ENCODE data around the gene INTS2. TPM values are rescaled to one million over a fixed set of nuclear protein-coding genes. Genes with fewer than 3 reads are reported as not detected.

INTS2 gene
- polyA plus RNA-seq, 1 donor (not counting 4 experiments of a cell fraction or from before 2014, with no cell fraction given): 10.4 TPM

DNA sequence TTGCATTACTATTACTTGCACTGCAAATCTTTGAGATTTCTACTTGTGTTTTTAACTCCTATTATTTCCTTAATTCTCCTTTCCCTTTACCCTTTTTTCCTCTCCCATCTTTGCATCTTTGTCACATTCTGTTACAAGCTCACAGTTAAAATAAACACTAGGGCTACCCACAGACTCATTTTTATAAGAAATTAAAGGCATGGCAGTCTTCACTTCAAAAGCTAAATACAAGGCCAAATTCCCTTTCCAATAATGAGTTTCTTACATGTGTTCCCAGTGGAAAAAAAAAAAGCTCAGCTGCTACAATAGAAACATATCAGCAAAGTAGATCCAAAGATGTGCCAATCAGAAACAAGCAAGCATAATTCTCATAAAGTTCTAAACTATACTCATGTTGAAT, 60.7 kb downstream of the INTS2 start:
- Histone ChIP-seq H3K27me3 (ENCODE audit: control insufficient read depth, extremely low read depth, insufficient read depth, low read length) (no peaks in the 10 kb centered on the region), H2AFZ (ENCODE audit: control insufficient read depth, low read length) (no peak overlapping the region), H3K79me2 (ENCODE audit: control insufficient read depth, insufficient read depth, low read length) (no peaks in the 10 kb centered on the region), H3K36me3 (ENCODE audit: control insufficient read depth in 2 of 2, extremely low read depth in 1 of 2, insufficient read depth in 2 of 2, low read length in 2 of 2) (peaks cover 2 to 5% of the 10 kb centered on the region in 2 experiments), H3K4me2 (ENCODE audit: control insufficient read depth, extremely low read depth, insufficient read depth, low read depth, low read length) (no peak overlapping the region), H3K27ac (ENCODE audit: control insufficient read depth, insufficient read depth, low read length) (no peak overlapping the region), H3K4me3 (ENCODE audit: control insufficient read depth in 2 of 3, extremely low read depth in 1 of 3, insufficient read depth in 2 of 3, low read depth in 1 of 3, low read length in 3 of 3) (no peak overlapping the region), H3K4me1 (ENCODE audit: control insufficient read depth, extremely low read depth, insufficient read depth, low read length) (peaks cover 2% of the 10 kb centered on the region), H3K9me3 (ENCODE audit: control insufficient read depth, low read depth, low read length) (no peaks in the 10 kb centered on the region), H3K9me1 (ENCODE audit: control insufficient read depth, extremely low read depth, insufficient read depth, low read length) (no peaks in the 10 kb centered on the region), H3K9ac (ENCODE audit: control insufficient read depth, extremely low read depth, insufficient read depth, low read length) (no peak overlapping the region), H4K20me1 (ENCODE audit: control insufficient read depth, extremely low read depth, insufficient read depth, low read length) (no peaks in the 10 kb centered on the region)
- FAIRE-seq (no peak), DNase-seq (ENCODE audit: low read depth, low spot score) (no peak)
- dilution Hi-C loops (cut with MboI; ENCODE audit: extremely low pct_ligation_motif_present, low sequenced_read_pairs): no loop called here
- TF ChIP-seq EZH2 (IDR thresholded peaks at IDR 0.05; ENCODE audit: low read length): no peak
- TF ChIP-seq, protein P1, sequence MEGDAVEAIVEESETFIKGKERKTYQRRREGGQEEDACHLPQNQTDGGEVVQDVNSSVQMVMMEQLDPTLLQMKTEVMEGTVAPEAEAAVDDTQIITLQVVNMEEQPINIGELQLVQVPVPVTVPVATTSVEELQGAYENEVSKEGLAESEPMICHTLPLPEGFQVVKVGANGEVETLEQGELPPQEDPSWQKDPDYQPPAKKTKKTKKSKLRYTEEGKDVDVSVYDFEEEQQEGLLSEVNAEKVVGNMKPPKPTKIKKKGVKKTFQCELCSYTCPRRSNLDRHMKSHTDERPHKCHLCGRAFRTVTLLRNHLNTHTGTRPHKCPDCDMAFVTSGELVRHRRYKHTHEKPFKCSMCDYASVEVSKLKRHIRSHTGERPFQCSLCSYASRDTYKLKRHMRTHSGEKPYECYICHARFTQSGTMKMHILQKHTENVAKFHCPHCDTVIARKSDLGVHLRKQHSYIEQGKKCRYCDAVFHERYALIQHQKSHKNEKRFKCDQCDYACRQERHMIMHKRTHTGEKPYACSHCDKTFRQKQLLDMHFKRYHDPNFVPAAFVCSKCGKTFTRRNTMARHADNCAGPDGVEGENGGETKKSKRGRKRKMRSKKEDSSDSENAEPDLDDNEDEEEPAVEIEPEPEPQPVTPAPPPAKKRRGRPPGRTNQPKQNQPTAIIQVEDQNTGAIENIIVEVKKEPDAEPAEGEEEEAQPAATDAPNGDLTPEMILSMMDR (optimal IDR thresholded peaks at IDR 0.05 in 1 of 3, IDR thresholded peaks at IDR 0.05 in 1 of 3, conservative IDR thresholded peaks at IDR 0.05 in 1 of 3; ENCODE audit: extremely low read depth in 1 of 3, insufficient read depth in 2 of 3, low read length in 3 of 3): no peak

DNA sequence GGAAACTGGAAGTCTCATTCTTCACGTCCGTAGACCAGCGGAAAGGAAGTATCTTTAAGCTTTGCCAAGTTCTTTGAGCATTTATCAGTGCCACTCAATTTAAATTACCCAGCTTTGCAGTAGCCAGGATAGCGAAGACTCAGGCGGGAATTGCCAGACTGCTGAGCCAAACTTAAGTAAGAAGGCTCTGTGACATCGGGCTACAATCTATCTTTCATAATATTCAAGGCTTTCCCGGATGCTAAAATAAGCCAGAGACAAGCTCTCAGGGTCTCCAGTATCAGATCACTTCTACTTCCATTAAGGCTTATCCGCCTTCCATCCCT, 64.0 kb downstream of the INTS2 start:
- H3K9ac ChIP-seq (ENCODE audit: control insufficient read depth, extremely low read depth, insufficient read depth, low read length): peak overlapping the region; percentile 90
- no peak for FAIRE-seq

More for the DNA sequence above, 64.0 kb downstream of the INTS2 start:
- Histone ChIP-seq H2AFZ (ENCODE audit: control insufficient read depth, low read length) (peak overlapping the region; percentile 98), H3K4me3 (ENCODE audit: control insufficient read depth in 2 of 3, extremely low read depth in 1 of 3, insufficient read depth in 2 of 3, low read depth in 1 of 3, low read length in 3 of 3) (peak overlapping the region; percentile 58 to 96 (median 85)), H3K36me3 (ENCODE audit: control insufficient read depth in 2 of 2, extremely low read depth in 1 of 2, insufficient read depth in 2 of 2, low read length in 2 of 2) (no peaks in the 10 kb centered on the region), H3K79me2 (ENCODE audit: control insufficient read depth, insufficient read depth, low read length) (peaks cover 4% of the 10 kb centered on the region), H3K9me1 (ENCODE audit: control insufficient read depth, extremely low read depth, insufficient read depth, low read length) (no peaks in the 10 kb centered on the region), H3K27me3 (ENCODE audit: control insufficient read depth, extremely low read depth, insufficient read depth, low read length) (no peaks in the 10 kb centered on the region), H3K4me2 (ENCODE audit: control insufficient read depth, extremely low read depth, insufficient read depth, low read depth, low read length) (peak overlapping the region; percentile 73), H3K4me1 (ENCODE audit: control insufficient read depth, extremely low read depth, insufficient read depth, low read length) (peaks cover 12% of the 10 kb centered on the region), H3K9me3 (ENCODE audit: control insufficient read depth, low read depth, low read length) (no peaks in the 10 kb centered on the region), H3K27ac (ENCODE audit: control insufficient read depth, insufficient read depth, low read length) (peak overlapping the region; percentile 87), H4K20me1 (ENCODE audit: control insufficient read depth, extremely low read depth, insufficient read depth, low read length) (no peaks in the 10 kb centered on the region)
- DNase-seq (ENCODE audit: low read depth, low spot score): no peak
- TF ChIP-seq, protein P1 (optimal IDR thresholded peaks at IDR 0.05 in 1 of 3, IDR thresholded peaks at IDR 0.05 in 1 of 3, conservative IDR thresholded peaks at IDR 0.05 in 1 of 3; ENCODE audit: extremely low read depth in 1 of 3, insufficient read depth in 2 of 3, low read length in 3 of 3): no peak
- no peak for TF ChIP-seq EZH2 (IDR thresholded peaks at IDR 0.05; ENCODE audit: low read length)
- dilution Hi-C loops (cut with MboI; ENCODE audit: extremely low pct_ligation_motif_present, low sequenced_read_pairs): no loop called here
